ENCODE data around the gene SEPHS2. TPM values are rescaled to one million over a fixed set of nuclear protein-coding genes. Genes with fewer than 3 reads are reported as not detected.

Gene SEPHS2
- total RNA-seq, result 45.2 and 51.3 TPM in 2 replicates

GRCh38 chr16:30445408-30446202, at the start of gene SEPHS2:
Gene SEPHS2, minus strand, starts transcription at chr16:30445874. Its CDS starts 147 bp downstream, at chr16:30445727.
- no peaks in the 10 kb centered on the region for H3K27me3 ChIP-seq (ENCODE audit: control insufficient read depth, insufficient read depth, low read length)
- peak; percentile 91 for DNase-seq (ENCODE audit: low read depth)
- H3K4me3 ChIP-seq (ENCODE audit: low read depth, low read length), result peak within 1 kb of the TSS; percentile 75
- H3K36me3 ChIP-seq (ENCODE audit: control insufficient read depth, insufficient read depth, low read length), result peaks cover 2% of the 10 kb centered on the region
- TF ChIP-seq, protein P1, sequence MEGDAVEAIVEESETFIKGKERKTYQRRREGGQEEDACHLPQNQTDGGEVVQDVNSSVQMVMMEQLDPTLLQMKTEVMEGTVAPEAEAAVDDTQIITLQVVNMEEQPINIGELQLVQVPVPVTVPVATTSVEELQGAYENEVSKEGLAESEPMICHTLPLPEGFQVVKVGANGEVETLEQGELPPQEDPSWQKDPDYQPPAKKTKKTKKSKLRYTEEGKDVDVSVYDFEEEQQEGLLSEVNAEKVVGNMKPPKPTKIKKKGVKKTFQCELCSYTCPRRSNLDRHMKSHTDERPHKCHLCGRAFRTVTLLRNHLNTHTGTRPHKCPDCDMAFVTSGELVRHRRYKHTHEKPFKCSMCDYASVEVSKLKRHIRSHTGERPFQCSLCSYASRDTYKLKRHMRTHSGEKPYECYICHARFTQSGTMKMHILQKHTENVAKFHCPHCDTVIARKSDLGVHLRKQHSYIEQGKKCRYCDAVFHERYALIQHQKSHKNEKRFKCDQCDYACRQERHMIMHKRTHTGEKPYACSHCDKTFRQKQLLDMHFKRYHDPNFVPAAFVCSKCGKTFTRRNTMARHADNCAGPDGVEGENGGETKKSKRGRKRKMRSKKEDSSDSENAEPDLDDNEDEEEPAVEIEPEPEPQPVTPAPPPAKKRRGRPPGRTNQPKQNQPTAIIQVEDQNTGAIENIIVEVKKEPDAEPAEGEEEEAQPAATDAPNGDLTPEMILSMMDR (IDR thresholded peaks at IDR 0.05; ENCODE audit: insufficient read depth, low read length, poor library complexity, severe bottlenecking), result peak; percentile 50

DNA sequence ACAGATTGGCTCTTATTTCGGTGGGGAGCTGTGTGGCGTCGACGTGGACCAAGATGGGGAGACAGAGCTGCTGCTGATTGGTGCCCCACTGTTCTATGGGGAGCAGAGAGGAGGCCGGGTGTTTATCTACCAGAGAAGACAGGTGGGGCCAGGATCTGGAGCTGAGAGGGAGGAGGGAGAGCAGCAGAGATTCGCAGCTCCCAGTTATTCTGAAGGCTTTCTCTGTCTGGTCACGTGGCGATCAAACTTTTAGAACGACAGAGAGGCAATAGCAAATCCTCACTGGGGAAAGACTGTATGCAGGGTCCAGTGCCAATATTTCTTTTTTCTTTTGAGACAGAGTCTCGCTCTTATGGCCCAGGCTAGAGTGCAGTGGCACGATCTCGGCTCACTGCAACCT, 49.0 kb upstream of the SEPHS2 start:
- Histone ChIP-seq H3K36me3 (ENCODE audit: control insufficient read depth, insufficient read depth, low read length) (no peaks in the 10 kb centered on the region), H3K4me3 (ENCODE audit: low read depth, low read length) (no peak overlapping the region), H3K27me3 (ENCODE audit: control insufficient read depth, insufficient read depth, low read length) (peaks cover 4% of the 10 kb centered on the region)
- TF ChIP-seq, protein P1 (IDR thresholded peaks at IDR 0.05; ENCODE audit: insufficient read depth, low read length, poor library complexity, severe bottlenecking), result no peak
- DNase-seq (ENCODE audit: low read depth), result no peak

DNA sequence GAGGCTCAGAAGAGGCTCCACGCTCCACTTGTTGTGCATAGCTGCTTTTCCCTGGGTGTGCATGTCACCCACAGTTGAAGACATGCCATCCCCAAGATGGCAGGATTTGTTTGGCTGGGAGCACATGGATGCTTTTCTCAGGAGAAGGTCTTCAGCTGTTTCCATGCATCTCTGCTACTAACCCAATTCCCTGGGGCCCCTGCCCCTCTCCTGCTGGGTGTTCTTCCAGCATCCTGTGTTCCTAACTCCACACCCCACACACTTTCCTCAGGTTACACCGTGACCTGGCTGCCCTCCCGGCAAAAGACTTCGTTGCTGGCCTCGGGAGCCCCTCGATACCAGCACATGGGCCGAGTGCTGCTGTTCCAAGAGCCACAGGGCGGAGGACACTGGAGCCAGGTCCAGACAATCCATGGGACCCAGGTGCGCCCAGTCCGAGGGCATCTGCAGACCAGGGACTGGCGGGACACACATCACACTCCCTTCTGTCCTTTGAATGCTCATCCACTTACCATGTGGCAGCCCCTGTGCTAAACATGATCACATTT, 48.3 kb upstream of the SEPHS2 start:
- TF ChIP-seq, protein P1 (IDR thresholded peaks at IDR 0.05; ENCODE audit: insufficient read depth, low read length, poor library complexity, severe bottlenecking), result no peak
- peaks cover 4% of the 10 kb centered on the region for H3K27me3 ChIP-seq (ENCODE audit: control insufficient read depth, insufficient read depth, low read length)
- DNase-seq (ENCODE audit: low read depth), result no peak
- H3K36me3 ChIP-seq (ENCODE audit: control insufficient read depth, insufficient read depth, low read length), result no peaks in the 10 kb centered on the region
- H3K4me3 ChIP-seq (ENCODE audit: low read depth, low read length), result no peak overlapping the region

DNA sequence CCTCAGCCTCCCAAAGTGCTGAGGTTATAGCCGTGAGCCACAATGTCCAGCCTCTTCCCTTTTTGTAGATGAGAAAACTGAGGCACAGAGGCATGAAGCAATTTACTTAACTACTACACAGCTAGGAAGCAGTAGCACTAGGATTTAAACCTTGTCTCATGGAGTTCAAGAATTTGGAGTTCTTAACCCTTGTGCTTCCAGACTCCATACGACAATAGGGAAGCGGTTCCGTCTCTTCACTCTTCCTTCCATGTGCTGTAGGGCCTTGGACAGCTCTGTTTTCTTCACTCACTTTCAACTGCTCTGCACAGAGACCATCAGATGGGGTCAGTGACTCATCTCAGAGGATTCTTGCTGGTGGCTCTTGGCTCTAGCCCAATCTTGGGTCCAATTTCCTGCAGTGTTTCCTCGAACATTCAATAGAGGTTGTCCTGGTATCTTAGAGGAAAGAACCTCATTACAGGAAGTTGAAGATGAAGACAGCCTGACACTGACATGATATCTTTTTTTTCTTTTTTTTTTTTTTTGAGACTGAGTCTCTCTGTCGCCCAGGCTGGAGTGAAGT, 46.2 kb upstream of the SEPHS2 start:
- Histone ChIP-seq H3K4me3 (ENCODE audit: low read depth, low read length) (no peak overlapping the region), H3K36me3 (ENCODE audit: control insufficient read depth, insufficient read depth, low read length) (no peaks in the 10 kb centered on the region), H3K27me3 (ENCODE audit: control insufficient read depth, insufficient read depth, low read length) (peaks cover 4% of the 10 kb centered on the region)
- DNase-seq (ENCODE audit: low read depth), result peak; percentile 77
- TF ChIP-seq, protein P1 (IDR thresholded peaks at IDR 0.05; ENCODE audit: insufficient read depth, low read length, poor library complexity, severe bottlenecking), result no peak

GRCh38 chr16:30491229-30491628, 45.6 kb upstream of the SEPHS2 start:
- TF ChIP-seq, protein P1 (IDR thresholded peaks at IDR 0.05; ENCODE audit: insufficient read depth, low read length, poor library complexity, severe bottlenecking), result no peak
- no peak for DNase-seq (ENCODE audit: low read depth)
- H3K27me3 ChIP-seq (ENCODE audit: control insufficient read depth, insufficient read depth, low read length), result peaks cover 4% of the 10 kb centered on the region
- no peaks in the 10 kb centered on the region for H3K36me3 ChIP-seq (ENCODE audit: control insufficient read depth, insufficient read depth, low read length)
- H3K4me3 ChIP-seq (ENCODE audit: low read depth, low read length), result no peak overlapping the region

All from kidney epithelial cell (primary cell).